Stomach smooth muscle (tissue), 2 donors: ENCODE measurements around the gene BAIAP2L1.

ENCODE experiments used
- H3K27ac ChIP-seq: one replicate; pipeline ENCODE4 v1.7.0; 2013; ENCODE audit warnings: mild to moderate bottlenecking, low read length, inconsistent platforms
- H3K27me3 ChIP-seq, 2 donors: one replicate each; pipeline ENCODE4 v1.7.0; 2013; ENCODE audit warnings: low read length in 2 of 2; ENCODE audit not compliant: insufficient read depth in 2 of 2, control insufficient read depth in 1 of 2
- H3K36me3 ChIP-seq, 2 donors: one replicate each; pipeline ENCODE4 v1.7.0; 2013; ENCODE audit warnings: low read length in 2 of 2; ENCODE audit not compliant: control insufficient read depth in 2 of 2, insufficient read depth in 2 of 2
- H3K4me1 ChIP-seq: one replicate; pipeline ENCODE4 v1.7.0; 2013; ENCODE audit warnings: low read length; ENCODE audit not compliant: control insufficient read depth, insufficient read depth
- H3K4me3 ChIP-seq, 2 donors: one replicate each; pipeline ENCODE4 v1.7.0; 2013; ENCODE audit warnings: low read length in 2 of 2
- H3K9ac ChIP-seq, 2 donors: one replicate each; pipeline ENCODE4 v1.7.0; 2013; ENCODE audit warnings: low read length in 2 of 2, mild to moderate bottlenecking in 1 of 2
- H3K9me3 ChIP-seq, 2 donors: one replicate each; pipeline ENCODE4 v1.7.0; 2013; ENCODE audit warnings: low read length in 2 of 2; ENCODE audit not compliant: control insufficient read depth in 2 of 2
- donor health status: healthy.
- donor health status: Pancreatic carcinoma.

BAIAP2L1 gene

DNA sequence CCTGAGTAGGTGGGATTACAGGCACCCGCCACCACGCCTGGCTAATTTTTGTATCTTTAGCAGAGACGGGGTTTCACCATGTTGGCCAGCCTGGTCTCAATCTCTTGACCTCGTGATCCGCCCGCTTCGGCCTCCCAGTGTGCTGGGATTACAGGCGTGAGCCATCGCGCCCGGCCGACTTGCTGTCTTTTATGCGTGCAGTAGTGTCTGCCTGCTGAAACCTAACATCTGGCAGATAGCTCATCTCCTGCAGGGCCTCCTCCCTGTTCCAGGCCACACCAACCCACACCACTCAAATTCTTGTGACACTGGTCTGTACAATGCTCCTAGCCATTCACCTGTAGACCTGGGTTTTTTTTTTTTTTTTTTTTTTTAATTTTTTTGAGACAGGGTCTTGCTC, 41.5 kb downstream of the BAIAP2L1 start:
- Histone ChIP-seq H3K36me3 (no peaks in the 10 kb centered on the region), H3K27ac (no peak overlapping the region), H3K9me3 (no peaks in the 10 kb centered on the region), H3K4me3 (no peak overlapping the region), H3K4me1 (no peaks in the 10 kb centered on the region), H3K9ac (no peak overlapping the region), H3K27me3 (no peaks in the 10 kb centered on the region)

DNA sequence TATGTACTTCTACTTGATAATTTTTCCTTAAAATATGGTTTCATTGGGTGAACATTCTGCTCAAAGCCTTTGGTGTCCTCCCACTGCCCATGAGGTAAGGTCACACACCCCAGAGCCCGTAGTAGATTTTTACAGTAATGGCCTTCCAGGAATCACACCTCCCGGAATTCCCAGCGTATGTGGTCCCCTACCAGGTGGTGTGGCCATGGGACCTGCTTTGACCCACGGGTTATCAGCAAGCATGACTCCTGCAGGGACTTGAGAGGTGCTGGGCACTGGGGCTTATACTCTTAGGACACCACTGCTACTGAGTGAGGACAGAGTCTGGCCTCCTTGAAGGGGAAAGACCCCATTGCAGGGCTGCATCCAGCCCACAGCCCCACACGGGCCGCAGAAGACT, 42.2 kb downstream of the BAIAP2L1 start:
- H3K27me3 ChIP-seq: no peaks in the 10 kb centered on the region
- H3K9me3 ChIP-seq: no peaks in the 10 kb centered on the region
- no peak overlapping the region for H3K4me3 ChIP-seq
- no peaks in the 10 kb centered on the region for H3K36me3 ChIP-seq
- no peak overlapping the region for H3K27ac ChIP-seq
- H3K9ac ChIP-seq: no peak overlapping the region
- H3K4me1 ChIP-seq: no peaks in the 10 kb centered on the region

DNA sequence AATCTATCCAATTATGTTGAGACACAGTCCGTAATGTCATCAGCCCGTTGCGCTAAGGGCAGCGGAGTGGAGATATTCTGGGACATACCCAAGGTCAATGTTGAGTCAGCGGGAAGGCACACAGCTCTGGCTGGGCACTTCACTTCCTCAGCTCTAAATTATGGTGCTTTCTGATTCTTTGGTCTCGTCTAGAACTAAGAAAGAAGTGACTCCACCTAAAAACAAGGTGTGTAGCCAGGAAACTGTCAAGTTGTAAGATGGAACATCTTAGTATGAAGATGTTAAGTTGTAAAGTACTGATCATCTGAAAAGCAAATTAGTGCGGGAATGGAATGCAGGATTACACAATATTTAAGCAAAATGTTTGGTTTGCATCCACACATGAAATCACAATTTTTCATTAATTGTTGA, 43.1 kb downstream of the BAIAP2L1 start:
- H3K27me3 ChIP-seq: no peaks in the 10 kb centered on the region
- no peak overlapping the region for H3K4me3 ChIP-seq
- no peaks in the 10 kb centered on the region for H3K36me3 ChIP-seq
- no peaks in the 10 kb centered on the region for H3K9me3 ChIP-seq
- no peak overlapping the region for H3K9ac ChIP-seq
- no peaks in the 10 kb centered on the region for H3K4me1 ChIP-seq
- H3K27ac ChIP-seq: no peak overlapping the region

DNA sequence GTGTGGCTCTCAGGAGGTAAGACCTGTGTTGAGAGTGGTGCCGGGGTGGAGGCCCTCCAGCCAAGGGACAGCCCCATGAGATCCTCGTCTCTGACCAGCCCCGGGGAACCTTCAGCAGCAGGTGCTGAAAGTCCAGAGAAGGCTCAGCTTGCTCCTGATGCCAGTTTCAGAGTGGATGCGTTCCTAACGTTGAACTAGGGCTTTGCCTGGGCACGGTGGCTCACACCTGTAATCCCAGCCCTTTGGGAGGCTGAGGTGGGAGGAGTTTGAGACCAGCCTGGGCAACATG, 45.7 kb downstream of the BAIAP2L1 start:
- Histone ChIP-seq H3K36me3 (no peaks in the 10 kb centered on the region), H3K9ac (no peak overlapping the region), H3K4me1 (no peaks in the 10 kb centered on the region), H3K27ac (no peak overlapping the region), H3K9me3 (no peaks in the 10 kb centered on the region), H3K4me3 (no peak overlapping the region), H3K27me3 (no peaks in the 10 kb centered on the region)

DNA sequence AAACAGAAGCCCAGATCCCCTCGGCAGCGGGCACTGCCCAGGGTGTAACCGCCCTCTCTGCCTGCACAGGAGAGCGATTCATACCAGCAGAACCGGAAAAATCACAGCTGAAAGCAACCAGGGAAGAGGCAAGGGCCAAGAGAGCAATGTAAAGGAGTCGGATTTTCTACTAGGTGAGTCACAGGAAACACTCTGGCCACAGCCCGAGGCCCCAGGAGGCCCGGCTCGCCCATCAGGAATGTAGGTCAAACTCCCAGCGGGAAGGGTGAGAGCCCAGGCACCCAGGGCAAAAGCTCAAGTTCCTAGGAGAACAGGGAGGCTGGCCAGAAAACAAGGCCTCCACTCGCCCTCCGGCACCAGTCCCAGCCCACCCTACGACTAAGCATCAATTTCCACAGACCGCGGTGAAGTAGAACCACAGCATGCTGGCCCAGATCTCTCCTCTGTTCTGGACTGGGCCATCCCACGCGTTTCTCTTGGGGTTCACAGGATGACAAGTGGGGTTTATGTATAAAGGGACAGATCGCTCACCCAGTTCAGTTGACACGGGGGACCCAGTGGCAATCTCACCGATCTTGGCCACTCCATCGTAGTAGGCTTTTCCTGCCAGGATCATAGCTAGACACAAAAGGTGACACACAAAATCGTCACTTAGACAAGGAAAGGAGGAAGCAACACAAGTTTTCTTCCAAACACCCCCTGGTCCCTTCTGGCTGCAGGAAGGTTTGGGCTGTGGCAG, 46.2 kb downstream of the BAIAP2L1 start:
- no peaks in the 10 kb centered on the region for H3K4me1 ChIP-seq
- no peak overlapping the region for H3K27ac ChIP-seq

DNA sequence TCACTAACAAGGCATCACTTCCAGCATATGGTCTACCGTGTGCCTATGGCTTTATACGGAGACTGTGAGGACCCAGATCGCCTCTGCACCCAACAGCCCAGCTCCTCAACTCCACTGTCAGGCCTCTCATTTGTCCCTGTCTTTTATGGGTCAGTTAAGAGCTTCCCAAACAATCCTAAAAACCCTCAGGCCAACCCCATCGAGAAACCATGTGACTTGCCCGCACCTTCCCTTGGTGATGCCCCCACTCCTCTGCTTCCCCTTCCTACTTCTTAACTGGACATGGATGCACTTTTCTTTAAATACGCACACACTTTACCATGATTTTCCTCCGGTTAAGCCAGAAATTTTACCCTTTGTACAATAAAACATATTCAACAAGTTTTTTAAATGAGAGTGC, 46.8 kb downstream of the BAIAP2L1 start:
- Histone ChIP-seq H3K27ac (no peak overlapping the region), H3K27me3 (no peaks in the 10 kb centered on the region), H3K36me3 (no peaks in the 10 kb centered on the region), H3K4me3 (no peak overlapping the region), H3K4me1 (no peaks in the 10 kb centered on the region), H3K9me3 (no peaks in the 10 kb centered on the region), H3K9ac (no peak overlapping the region)

More for the DNA sequence above, 46.2 kb downstream of the BAIAP2L1 start:
- no peak overlapping the region for H3K9ac ChIP-seq
- no peaks in the 10 kb centered on the region for H3K27me3 ChIP-seq
- H3K36me3 ChIP-seq: no peaks in the 10 kb centered on the region
- no peaks in the 10 kb centered on the region for H3K9me3 ChIP-seq
- H3K4me3 ChIP-seq: no peak overlapping the region

DNA sequence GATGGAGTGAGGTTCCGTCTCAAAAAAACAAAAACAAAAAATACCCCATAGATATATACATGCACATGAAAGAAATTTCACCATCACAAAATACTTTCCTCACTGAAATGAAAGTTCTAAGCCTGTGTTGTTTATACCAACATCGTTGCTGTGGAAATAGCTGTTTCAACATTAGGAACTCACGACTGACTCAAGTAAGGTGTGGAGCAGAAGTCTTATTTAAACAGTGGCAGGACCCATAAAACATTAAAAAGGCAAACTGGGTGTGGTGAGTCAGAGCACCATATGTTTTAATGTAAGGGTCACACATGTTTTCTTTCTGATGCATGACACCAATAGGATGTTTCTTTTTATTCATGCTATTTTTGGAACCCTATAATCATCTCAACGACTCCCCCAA, 48.3 kb downstream of the BAIAP2L1 start:
- no peaks in the 10 kb centered on the region for H3K27me3 ChIP-seq
- H3K9ac ChIP-seq: no peak overlapping the region
- no peak overlapping the region for H3K4me3 ChIP-seq
- no peaks in the 10 kb centered on the region for H3K9me3 ChIP-seq
- no peak overlapping the region for H3K27ac ChIP-seq
- H3K4me1 ChIP-seq: no peaks in the 10 kb centered on the region
- no peaks in the 10 kb centered on the region for H3K36me3 ChIP-seq

DNA sequence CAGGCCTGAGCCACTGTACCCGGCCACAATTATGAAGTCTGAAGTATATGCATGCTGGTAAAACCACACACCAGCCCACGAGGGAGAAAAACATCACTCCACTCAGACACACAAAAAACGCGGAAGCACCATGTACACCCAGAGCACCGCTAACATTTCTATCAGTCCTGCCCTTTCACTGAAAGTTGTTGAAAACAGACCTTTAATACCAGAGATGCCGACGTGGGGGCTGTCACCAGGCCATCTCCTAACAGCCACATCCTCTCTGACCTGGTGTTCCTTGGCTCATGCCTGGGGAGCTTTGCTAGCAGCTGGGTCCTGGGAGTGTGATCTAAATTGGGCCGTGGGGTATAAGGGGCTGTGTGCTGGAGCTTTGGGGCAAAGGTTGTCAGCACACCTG, 49.8 kb downstream of the BAIAP2L1 start:
- H3K4me1 ChIP-seq: no peaks in the 10 kb centered on the region
- no peaks in the 10 kb centered on the region for H3K36me3 ChIP-seq
- no peak overlapping the region for H3K9ac ChIP-seq
- H3K27me3 ChIP-seq: no peaks in the 10 kb centered on the region
- H3K9me3 ChIP-seq: no peaks in the 10 kb centered on the region
- no peak overlapping the region for H3K27ac ChIP-seq
- no peak overlapping the region for H3K4me3 ChIP-seq

DNA sequence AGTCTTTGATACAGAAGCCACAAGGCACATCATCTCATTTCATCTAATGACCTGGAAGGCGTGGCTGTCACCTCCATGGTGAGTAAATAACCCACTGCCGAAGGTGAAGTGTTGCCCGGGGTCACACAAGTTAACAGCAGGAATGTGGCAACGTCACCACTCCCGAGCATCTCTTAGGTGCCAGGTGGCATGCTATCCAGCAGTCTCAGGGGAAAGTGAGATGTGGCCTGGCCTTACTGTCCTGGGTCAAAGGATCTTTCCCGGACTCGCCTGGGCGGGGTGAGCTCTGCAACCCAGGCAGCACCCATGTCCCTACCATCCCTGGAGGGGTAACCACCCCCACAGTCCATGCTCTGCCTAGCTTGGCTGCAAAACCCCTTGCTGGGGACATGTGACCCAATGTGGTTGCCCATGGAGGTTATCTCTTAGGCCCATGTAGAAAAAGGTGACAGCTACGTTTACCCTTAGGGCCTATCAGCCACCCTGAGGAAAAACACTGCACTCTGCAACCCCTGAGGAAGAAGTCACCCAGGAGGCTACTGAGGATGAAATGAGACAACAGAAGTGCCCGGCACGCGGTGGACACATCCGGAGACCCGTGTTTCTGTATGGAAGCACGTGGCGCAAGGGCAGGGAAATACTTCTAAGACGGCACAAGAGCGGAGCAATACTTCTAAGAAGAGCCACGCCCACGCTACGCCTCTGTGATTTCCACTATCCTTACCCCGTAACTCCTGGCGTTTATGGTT, 52.0 kb downstream of the BAIAP2L1 start:
- H3K27me3 ChIP-seq: no peaks in the 10 kb centered on the region
- no peak overlapping the region for H3K4me3 ChIP-seq
- H3K4me1 ChIP-seq: no peaks in the 10 kb centered on the region
- H3K9me3 ChIP-seq: no peaks in the 10 kb centered on the region
- no peaks in the 10 kb centered on the region for H3K36me3 ChIP-seq
- no peak overlapping the region for H3K9ac ChIP-seq
- H3K27ac ChIP-seq: no peak overlapping the region

DNA sequence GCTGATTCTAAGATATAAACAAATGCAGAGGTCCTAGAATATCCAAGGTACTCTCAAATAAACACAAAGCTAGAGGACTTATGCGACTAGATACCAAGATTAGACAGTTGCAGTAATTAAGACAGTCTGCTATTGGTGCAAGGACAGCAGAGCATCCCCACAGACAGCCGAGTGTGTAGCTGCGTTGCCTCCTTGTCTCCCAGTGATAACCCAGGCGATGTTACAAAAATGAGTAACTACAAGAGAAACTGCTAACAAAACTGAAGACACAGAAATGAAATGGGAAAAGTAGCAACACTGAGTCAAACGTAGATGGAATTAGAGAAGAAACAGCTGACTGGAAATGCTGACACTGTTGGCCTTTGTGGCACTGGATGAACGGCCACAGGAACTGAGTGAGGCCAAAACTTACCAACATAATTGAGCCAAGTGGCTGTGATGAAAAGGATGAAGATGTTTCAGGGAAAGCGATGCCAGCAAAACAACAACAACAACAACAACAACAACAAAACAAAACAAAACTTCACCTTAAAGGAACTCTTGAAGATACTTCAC, 54.3 kb downstream of the BAIAP2L1 start:
- no peaks in the 10 kb centered on the region for H3K9me3 ChIP-seq
- no peaks in the 10 kb centered on the region for H3K4me1 ChIP-seq
- no peak overlapping the region for H3K4me3 ChIP-seq

DNA sequence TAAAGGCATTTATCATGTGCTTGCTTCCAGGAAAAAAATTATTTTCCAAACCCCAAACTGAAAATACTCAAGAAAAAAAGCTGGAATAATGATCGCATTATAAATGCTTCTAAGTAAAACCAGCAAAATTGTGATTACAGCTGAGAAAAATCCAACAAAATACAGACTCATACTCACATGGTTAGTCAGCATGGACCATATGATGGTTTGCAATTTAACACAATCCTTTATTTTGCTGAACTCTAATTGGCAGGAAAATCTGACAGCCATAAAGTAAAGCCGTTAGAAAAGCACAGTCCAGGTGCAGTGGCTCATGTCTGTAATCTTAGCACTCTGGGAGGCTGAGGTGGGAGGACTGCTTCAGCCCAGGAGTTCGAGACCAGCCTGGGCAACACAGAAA, 59.8 kb downstream of the BAIAP2L1 start:
- H3K27me3 ChIP-seq: no peaks in the 10 kb centered on the region
- H3K9ac ChIP-seq: no peak overlapping the region
- no peaks in the 10 kb centered on the region for H3K4me1 ChIP-seq
- no peaks in the 10 kb centered on the region for H3K36me3 ChIP-seq
- H3K9me3 ChIP-seq: no peaks in the 10 kb centered on the region
- H3K4me3 ChIP-seq: no peak overlapping the region
- H3K27ac ChIP-seq: no peak overlapping the region

More for the DNA sequence above, 54.3 kb downstream of the BAIAP2L1 start:
- Histone ChIP-seq H3K27me3 (no peaks in the 10 kb centered on the region), H3K27ac (no peak overlapping the region), H3K9ac (no peak overlapping the region), H3K36me3 (no peaks in the 10 kb centered on the region)
